Activated CD4-positive, CD25-positive, alpha-beta regulatory T cell treated with anti-CD3 and anti-CD28 coated beads, Interleukin-2, amount 50 U/mL, for 72 hours (primary cell): ENCODE data around the gene HYDIN.
A peak's percentile ranks its signal among the peaks of the same experiment; 100 is the strongest.
"Not testable (repeated sequence)": the region's sequence is repeated elsewhere in the genome, so short reads cannot be mapped to it uniquely, and the experiment has no call there.

ENCODE experiments used
- DNase-seq: peaks from one replicate; pipeline ENCODE4 v3.0.0; 2021

Gene HYDIN

GRCh38 chr16:70822734-70823133 lies 407.8 kb downstream of the HYDIN start:
- not testable (repeated sequence) for DNase-seq

DNA sequence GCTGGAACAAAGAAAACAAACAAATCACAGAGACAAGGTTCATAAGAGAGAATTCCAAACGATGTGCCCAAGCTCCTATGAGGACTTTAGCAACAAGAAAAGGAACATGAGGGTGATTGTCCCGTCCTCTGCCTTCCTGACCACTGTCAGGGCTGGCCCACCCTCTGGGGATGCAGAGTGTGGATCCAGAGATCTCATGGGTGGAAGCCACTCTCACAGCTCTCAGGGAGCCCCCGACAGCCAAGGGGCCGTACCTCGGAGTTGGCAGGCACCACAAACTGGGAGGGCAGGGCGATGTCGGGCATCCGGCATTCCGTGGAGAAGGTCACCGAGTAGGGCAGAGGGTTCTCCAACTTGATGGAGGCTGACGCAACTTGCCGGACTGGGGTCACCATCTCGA lies 412.4 kb downstream of the HYDIN start:
- DNase-seq: not testable (repeated sequence)

DNA sequence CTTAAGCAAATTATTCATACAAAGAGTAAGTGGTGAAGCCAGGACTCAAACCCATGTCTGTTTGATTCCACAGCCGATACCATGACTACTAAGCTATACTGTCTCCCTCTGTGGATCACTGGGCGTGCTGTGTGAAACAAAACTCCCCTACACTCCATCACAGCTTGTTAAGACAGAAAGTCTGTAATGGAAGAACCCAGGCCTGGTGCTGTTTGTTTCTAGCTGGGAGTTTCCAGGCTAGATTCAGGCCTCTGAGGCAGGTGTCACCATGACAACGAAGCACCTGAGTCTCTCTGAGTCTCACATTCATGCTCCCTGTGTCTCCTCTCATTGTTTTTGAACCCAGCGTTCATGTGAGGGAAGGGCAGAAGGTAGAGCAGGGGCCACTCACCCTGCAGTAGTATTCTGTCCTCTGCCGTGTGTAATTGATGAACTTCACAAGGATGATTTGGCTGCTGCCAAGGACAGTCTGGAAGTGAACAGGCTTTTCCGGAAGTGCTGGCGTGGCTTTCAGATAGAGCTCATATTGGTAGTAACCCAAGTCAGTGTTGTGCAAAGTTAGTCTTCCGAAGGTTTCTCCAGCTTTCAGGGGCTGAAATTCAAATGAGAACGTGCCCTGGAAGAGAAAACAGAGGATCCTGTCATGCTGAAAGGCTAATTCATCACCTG lies 421.0 kb downstream of the HYDIN start:
- no peak for DNase-seq

GRCh38 chr16:70808371-70808770 lies 422.2 kb downstream of the HYDIN start:
- DNase-seq: no peak

GRCh38 chr16:70805787-70806186 lies 424.7 kb downstream of the HYDIN start:
- DNase-seq: no peak

DNA sequence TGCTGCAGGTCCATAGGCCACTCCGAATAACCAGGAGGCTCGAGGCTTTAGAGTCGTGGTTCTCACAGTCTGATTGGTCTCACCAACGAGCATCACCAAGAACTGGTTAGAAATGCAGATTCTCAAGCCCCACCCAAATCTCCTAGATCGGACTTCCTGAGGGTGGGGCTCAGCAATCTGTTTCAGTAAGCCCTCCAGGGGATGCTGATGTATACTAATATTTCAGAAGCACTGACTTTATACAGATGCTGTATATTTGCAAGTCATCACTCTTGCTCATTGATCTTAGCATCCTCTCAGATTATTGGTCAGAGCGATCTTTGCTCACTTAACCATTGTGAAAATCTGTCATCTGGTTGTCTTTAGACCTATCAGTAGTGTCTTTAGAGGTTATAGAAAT lies 425.1 kb downstream of the HYDIN start:
- DNase-seq: no peak

- DNase-seq: no peak
Observed at GRCh38 chr16:70804734-70805169, 425.8 kb downstream of the HYDIN start.

DNA sequence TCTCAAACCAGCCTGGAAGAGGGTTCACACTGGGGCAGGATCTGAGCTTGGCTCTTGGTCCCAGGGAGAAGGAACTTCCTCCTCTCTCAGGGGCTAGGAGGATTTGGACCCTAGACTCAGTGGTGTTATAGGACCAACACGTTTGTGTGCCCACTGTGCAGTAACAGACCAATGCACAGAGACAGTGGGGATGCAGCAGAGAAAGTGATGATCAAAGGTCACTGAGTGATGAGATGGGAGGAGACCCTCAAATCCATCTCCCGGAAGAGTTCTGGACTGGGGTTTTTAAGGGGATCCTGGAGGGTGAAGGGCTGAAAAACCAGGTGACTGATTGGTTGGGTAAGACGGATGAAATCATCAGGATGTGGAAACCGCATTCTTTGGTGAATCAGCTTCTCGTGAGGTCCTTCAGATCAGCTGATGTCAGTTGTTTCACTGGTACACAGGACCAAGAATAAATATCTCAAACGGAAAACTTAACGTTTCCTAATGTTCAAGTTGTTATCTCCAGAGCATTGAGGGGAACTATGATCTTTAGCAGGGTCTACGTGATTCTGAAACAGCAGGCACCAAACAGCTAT lies 426.3 kb downstream of the HYDIN start:
- no peak for DNase-seq

DNA sequence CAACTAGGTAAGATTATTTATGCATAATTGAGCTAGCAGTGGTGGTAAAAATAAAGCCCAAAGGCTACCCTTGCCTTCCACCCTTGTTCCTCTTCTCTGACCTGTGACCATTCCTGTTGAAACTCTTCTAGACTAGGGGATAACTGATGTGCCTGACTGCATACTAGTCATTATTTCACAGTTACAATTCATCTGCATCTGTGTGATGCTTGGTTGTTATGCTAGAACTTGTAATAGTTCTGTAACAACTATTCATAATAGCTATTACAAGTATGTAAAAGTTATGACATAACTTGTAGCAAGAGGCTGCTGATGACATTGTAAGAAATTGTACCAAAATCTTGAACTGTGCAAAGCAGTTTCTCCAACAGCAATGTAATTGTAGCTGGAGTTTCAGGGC lies 427.2 kb downstream of the HYDIN start:
- DNase-seq: no peak

GRCh38 chr16:70801611-70802010 lies 428.9 kb downstream of the HYDIN start:
- no peak for DNase-seq

DNA sequence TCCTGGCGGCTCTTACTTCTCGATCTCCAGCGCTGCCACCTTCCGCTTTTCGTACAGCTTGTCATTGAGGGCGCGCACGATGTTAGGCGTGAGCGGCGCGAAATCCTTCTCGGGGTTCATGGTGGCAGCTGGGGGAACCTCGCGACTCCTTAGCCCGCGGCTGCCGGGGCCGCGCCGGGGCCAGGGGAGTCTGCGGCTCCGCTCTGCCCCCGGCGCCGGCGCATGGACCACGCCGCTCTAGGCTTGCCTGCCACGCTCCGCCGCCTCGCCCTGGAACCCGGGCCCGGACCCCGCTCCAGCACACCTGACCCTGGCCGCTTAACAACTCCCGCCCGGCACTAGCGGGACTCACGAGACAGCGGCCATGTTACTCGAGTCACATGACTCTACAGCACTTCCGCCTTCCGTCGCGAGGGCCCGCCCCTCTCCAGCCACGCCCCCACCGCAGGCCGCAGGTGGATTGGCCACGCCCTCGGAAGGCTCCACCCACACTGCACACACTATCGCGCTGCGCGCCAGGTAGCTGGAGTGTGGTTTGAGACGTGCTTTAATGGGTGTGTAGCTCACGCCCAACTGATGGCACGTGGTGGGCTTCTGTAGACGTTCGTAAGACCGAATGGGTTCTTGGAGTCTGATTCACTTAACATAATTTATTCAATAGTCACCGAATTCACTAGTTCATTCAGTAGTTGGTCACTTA lies 429.6 kb downstream of the HYDIN start, which contains the start of gene VAC14:
VAC14 (minus strand) TSS at position 378 of the 700 bp plus-strand sequence; CDS start at position 120, 258 bp downstream.
- DNase-seq: peak; percentile 99

GRCh38 chr16:70800311-70800710 lies 430.2 kb downstream of the HYDIN start:
- DNase-seq: no peak

GRCh38 chr16:70796301-70796700 lies 434.2 kb downstream of the HYDIN start:
- no peak for DNase-seq

GRCh38 chr16:70795296-70795912 lies 435.1 kb downstream of the HYDIN start:
- DNase-seq: no peak

DNA sequence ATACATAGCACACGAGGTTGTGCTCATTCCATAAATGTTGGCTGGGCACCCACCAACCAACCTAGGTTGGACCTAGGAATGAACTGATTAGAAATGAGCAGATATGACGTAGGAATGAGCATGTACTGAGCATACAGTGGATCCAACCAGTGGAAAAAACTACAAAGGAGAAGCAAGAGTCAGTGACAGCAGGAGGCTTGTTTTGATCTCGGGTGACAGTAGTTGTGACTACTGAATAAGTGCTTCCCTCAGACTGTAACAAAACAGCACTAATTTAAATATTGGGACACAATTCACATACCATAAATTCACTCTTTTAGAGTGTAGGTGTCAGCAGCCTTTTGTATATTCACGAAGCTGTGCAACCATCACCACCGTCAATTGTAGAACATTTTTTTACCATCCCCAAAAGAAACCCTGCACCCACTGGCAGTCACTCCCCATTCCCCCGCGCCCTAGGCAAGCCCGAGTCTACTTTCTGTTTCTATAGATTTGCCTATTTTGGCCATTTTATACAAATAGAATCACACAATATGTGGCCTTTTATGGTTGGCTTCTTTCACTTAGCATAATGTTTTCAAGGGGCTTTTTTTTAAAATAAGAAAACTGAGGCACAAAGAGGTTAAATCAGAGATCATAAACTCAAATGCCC lies 436.5 kb downstream of the HYDIN start:
- no peak for DNase-seq

- DNase-seq: no peak
Observed at GRCh38 chr16:70790815-70791214, 439.7 kb downstream of the HYDIN start.

GRCh38 chr16:70789595-70790447 lies 440.7 kb downstream of the HYDIN start:
- DNase-seq: no peak

GRCh38 chr16:70788668-70789594 lies 441.6 kb downstream of the HYDIN start:
- no peak for DNase-seq

DNA sequence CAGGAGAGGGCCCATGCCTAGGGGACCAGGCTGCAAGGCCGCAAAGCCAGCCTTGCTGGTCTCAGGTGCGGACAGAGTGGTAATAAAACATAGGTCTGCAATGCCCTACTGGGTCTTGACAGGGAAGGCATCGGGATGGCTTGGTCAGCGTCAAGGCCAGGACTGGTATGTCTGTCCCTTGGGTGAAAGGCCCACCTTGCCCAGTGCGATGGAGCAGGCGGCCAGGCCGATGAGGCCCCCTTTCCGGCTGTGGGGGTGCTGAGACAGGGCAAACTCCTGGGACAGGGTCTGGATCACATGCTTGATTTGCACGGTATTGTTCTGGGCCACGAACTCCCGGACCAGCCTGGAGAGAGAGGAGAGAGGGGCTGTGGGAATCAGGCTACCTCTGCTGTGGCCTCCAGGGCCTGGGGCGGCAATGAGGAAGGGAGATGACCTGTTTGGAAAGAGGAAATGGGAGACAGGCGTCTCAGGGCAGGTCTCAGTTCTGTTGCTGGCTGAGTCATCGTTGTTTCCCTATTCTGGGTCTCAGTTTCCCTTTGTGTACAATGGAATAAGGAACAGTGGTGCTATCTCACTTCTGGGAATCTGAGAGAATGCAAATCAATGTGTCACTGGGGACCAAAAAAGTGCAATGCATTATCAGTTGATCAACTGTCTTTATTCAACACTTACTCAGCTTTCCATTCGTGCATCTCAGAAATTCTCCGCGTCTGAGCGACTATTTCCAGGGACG lies 444.3 kb downstream of the HYDIN start:
- DNase-seq: no peak
